ENCODE measurements around the gene KLK8. TPM values are rescaled to one million over a fixed set of nuclear protein-coding genes. Genes with fewer than 3 reads are reported as not detected.

Gene KLK8
- total RNA-seq, 1 experiment from 2014 or later, result 0.71 TPM

DNA sequence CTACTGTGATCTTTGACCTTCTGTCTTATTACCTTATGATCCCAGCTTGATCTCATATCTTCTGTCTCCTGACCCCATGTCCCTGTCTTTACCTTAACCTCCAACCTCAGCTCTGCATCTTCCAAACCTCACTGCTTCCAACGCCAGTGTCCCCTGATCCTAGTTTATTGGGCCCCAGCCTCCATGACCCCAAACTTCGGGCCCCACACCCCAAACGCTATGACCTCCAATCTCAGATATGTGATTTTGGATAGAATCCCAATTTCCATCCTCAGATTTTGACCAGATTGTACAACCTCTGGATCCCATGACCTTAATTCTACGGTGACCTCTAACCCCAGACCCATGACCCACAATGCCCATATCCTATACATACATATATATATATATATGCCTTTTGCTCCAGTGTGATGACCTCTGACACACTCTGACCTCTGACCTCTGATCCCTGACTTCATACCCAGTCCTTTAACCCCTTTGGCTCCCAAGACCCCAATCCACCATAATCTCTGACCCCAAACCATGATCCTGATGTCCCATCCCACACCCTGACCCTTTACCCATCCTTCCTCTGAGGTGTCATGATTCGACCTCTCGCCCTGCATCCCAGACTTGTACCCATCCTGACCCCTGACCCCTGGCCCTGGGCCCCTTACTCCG is 29.9 kb upstream of the KLK8 start:
- intact Hi-C loops (cut with micrococcal nuclease; ENCODE audit: unreplicated experiment), result no loop called here
- TF ChIP-seq, protein P1, sequence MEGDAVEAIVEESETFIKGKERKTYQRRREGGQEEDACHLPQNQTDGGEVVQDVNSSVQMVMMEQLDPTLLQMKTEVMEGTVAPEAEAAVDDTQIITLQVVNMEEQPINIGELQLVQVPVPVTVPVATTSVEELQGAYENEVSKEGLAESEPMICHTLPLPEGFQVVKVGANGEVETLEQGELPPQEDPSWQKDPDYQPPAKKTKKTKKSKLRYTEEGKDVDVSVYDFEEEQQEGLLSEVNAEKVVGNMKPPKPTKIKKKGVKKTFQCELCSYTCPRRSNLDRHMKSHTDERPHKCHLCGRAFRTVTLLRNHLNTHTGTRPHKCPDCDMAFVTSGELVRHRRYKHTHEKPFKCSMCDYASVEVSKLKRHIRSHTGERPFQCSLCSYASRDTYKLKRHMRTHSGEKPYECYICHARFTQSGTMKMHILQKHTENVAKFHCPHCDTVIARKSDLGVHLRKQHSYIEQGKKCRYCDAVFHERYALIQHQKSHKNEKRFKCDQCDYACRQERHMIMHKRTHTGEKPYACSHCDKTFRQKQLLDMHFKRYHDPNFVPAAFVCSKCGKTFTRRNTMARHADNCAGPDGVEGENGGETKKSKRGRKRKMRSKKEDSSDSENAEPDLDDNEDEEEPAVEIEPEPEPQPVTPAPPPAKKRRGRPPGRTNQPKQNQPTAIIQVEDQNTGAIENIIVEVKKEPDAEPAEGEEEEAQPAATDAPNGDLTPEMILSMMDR (IDR thresholded peaks at IDR 0.05; ENCODE audit: unreplicated experiment), result no peak
- Mint-ChIP-seq H3K36me3 (ENCODE audit: insufficient read depth, unreplicated experiment) (peaks cover 6% of the 10 kb centered on the region), H3K27ac (ENCODE audit: unreplicated experiment) (no peak overlapping the region), H3K4me3 (ENCODE audit: low read depth, unreplicated experiment) (no peak overlapping the region), H3K9me3 (ENCODE audit: low read depth, unreplicated experiment) (no peaks in the 10 kb centered on the region), H3K4me1 (ENCODE audit: low read depth, unreplicated experiment) (peaks cover 26% of the 10 kb centered on the region), H3K27me3 (ENCODE audit: unreplicated experiment) (peaks cover 40% of the 10 kb centered on the region)
- no TSS peak for BruUV-seq (replicated peaks)
- no peak for DNase-seq
- CTCF ChIA-PET, result no interaction called here

DNA sequence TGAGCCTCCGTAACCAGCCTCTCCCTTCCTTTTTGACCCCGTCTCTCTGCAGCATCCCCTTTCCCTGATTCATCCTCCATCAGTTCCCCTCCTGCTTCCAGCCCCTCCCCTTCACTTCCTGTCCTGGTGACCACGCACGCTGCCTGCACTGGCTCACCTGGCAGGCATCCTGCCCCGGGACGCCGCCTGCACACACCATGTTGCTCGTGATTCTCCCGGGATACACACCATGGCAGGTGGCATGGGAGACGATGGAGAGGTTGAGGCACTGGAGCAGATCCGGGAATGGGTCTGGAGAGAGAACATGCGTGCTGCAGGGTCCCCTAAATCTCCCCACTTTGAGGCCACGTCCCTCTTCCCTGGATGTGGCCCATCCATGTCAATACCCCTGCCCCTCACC is 29.2 kb upstream of the KLK8 start:
- DNase-seq, result no peak
- TF ChIP-seq, protein P1 (IDR thresholded peaks at IDR 0.05; ENCODE audit: unreplicated experiment), result no peak
- BruUV-seq (replicated peaks), result no TSS peak
- H3K4me1 Mint-ChIP-seq (ENCODE audit: low read depth, unreplicated experiment), result peaks cover 33% of the 10 kb centered on the region
- H3K27me3 Mint-ChIP-seq (ENCODE audit: unreplicated experiment), result peaks cover 39% of the 10 kb centered on the region
- peaks cover 13% of the 10 kb centered on the region for H3K36me3 Mint-ChIP-seq (ENCODE audit: insufficient read depth, unreplicated experiment)
- intact Hi-C loops (cut with micrococcal nuclease; ENCODE audit: unreplicated experiment), result no loop called here
- no peak overlapping the region for H3K27ac Mint-ChIP-seq (ENCODE audit: unreplicated experiment)
- CTCF ChIA-PET, result no interaction called here
- no peak overlapping the region for H3K4me3 Mint-ChIP-seq (ENCODE audit: low read depth, unreplicated experiment)
- no peaks in the 10 kb centered on the region for H3K9me3 Mint-ChIP-seq (ENCODE audit: low read depth, unreplicated experiment)

DNA sequence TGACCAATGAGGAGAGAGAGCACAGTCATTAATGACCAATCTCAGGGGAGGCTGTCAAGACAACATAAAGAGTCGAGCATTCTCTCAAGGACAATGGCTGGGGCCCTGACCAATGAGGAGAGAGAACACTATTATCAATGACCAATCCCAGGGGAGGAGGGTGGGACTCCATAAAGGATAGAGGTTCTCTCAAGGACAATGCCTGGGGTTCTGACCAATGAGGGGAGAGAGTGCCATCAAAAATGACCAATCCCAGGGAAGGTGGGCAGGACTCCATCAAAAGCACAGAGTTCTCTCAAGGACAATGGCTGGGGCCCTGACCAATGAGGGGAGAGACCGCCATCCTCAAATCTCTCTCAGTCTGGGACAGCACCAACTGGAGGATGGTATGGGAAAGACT is 28.3 kb upstream of the KLK8 start:
- DNase-seq, result no peak
- Mint-ChIP-seq H3K27me3 (ENCODE audit: unreplicated experiment) (peaks cover 29% of the 10 kb centered on the region), H3K4me1 (ENCODE audit: low read depth, unreplicated experiment) (peaks cover 28% of the 10 kb centered on the region), H3K9me3 (ENCODE audit: low read depth, unreplicated experiment) (no peaks in the 10 kb centered on the region), H3K27ac (ENCODE audit: unreplicated experiment) (no peak overlapping the region), H3K4me3 (ENCODE audit: low read depth, unreplicated experiment) (no peak overlapping the region), H3K36me3 (ENCODE audit: insufficient read depth, unreplicated experiment) (peaks cover 13% of the 10 kb centered on the region)
- intact Hi-C loops (cut with micrococcal nuclease; ENCODE audit: unreplicated experiment), result no loop called here
- TF ChIP-seq, protein P1 (IDR thresholded peaks at IDR 0.05; ENCODE audit: unreplicated experiment), result no peak
- CTCF ChIA-PET, result no interaction called here
- BruUV-seq (replicated peaks), result no TSS peak

DNA sequence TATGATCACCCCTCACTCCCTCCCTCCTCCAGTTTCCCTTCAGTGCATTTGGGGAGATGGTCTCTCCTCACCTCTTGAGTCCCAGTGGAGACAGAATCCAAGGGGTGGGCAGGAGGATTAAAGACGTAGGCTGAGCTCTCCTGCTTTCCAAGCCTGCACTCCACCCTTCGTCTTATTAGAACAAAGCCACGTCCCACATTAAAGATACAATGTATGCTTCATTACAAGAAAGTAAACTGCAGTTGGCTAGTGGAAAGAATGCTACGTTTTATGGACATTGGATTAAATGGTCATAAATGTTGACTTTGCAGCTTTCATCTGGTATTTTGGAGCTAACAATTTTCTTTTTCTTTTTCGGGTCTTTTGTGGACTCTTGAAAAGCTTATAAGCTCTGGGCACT is 26.5 kb upstream of the KLK8 start:
- DNase-seq, result no peak
- peak overlapping the region; percentile 44 for H3K4me3 Mint-ChIP-seq (ENCODE audit: low read depth, unreplicated experiment)
- H3K36me3 Mint-ChIP-seq (ENCODE audit: insufficient read depth, unreplicated experiment), result peaks cover 13% of the 10 kb centered on the region
- no TSS peak for BruUV-seq (replicated peaks)
- intact Hi-C loops (cut with micrococcal nuclease; ENCODE audit: unreplicated experiment), result no loop called here
- CTCF ChIA-PET, result no interaction called here
- H3K4me1 Mint-ChIP-seq (ENCODE audit: low read depth, unreplicated experiment), result peaks cover 23% of the 10 kb centered on the region
- TF ChIP-seq, protein P1 (IDR thresholded peaks at IDR 0.05; ENCODE audit: unreplicated experiment), result no peak
- H3K27me3 Mint-ChIP-seq (ENCODE audit: unreplicated experiment), result peaks cover 16% of the 10 kb centered on the region
- H3K9me3 Mint-ChIP-seq (ENCODE audit: low read depth, unreplicated experiment), result no peaks in the 10 kb centered on the region
- H3K27ac Mint-ChIP-seq (ENCODE audit: unreplicated experiment), result no peak overlapping the region

Measured in Calu3 (cell line).